NCI-H510A treated with DMSO at 0.1 percent for 48 hours (cell line): ENCODE data around the gene NTN1.

Experiments used
- DNase-seq: peaks from one replicate; lab custom pipeline; 2025; lab: John Stamatoyannopoulos, UW

NTN1 gene

DNA sequence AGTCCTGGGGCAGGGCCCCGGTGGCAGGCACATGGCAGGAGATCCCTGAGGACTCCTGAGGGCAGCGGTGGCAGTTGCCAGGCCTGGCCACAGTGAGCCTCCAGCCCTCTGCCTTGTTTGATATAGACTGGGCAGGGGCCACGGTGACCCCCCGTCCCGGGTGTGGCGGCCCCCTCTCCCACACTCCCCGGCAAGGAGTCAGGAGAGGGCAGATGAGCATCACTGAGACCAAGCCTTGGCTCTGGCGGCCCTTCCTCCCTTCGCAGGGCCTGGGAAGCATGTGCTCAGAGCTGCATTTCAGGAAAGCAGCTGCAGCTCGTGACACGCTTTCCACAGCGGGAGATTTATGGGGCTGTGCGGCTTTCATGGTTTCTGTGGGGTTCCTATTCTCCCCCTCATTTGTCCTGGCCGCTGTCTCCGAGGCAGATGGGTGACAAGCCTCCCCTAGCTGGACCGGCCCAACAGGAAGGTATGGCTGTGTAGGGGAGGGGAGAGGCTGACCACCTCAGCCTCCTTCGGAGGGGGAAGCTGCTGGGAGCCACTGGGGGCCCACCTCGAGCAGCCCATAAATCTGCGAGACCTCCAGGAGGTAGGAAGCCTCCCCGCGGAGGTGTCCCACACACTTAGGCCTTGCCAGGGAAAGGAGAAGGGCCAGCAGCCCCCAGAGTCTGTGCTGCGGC lies 211.4 kb downstream of the NTN1 start:
- no peak for DNase-seq

DNA sequence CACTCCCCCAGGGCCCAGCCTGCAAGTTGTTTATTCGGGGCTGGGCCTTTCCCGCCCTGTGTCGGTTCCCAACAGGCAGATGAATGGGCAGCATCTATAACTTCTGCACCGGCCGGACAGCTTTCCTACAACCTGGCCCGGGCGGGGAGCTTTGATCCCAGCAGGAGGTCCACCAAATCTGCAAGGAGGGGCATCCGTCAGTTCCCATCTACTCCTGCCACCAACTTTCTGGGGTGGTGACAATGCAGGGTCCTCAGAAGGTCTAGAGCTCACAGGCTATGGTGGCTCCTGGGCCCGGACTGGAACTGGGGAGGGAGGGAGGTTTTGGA lies 211.9 kb downstream of the NTN1 start:
- no peak for DNase-seq

DNA sequence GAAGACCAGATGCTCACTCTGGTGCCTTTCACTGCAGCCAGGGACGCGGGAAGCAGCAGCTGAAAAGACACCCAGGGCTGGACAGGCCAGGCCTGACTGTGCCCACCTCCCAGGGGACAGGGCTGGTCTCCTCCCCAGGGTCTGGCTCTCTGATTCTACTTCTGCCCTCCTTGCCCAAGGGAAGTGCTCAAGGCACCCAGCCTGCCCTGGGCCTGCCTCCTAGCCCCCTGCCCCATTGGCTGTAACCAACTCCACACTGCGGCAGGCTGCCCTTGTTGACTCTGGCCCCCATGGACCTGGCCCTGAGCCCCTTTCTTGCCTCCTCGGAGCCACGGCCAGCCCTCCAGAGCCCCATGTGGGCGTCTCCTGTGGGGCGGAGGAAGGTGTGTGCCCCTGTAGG lies 212.5 kb downstream of the NTN1 start:
- no peak for DNase-seq

DNA sequence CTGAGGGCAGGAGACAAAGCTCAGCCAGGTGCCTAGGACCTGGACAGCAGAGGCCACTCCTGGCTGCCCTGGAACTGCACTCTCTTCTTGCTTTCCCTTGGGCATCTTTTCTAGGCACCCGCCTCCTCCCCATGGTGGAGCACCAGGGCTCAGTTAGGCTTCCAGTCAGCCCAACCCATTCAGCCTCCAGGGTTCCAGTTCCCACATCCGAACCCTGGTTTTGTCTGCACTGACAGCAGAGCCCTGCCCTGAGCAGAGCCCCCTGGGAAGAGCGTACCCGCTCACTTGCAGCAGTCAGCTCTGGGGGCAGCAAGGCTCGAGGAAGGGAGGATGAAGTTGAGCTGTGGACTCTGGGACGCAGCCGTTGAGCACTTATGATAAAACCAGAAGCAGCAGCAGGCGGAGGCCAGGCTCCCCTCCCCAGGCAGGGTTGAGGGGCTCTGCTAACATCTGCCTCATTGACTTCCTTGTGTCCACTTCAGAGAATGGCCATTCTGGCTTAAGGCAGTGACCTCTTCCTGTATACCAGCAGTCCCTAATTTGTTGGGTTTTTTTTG lies 213.2 kb downstream of the NTN1 start:
- no peak for DNase-seq

DNA sequence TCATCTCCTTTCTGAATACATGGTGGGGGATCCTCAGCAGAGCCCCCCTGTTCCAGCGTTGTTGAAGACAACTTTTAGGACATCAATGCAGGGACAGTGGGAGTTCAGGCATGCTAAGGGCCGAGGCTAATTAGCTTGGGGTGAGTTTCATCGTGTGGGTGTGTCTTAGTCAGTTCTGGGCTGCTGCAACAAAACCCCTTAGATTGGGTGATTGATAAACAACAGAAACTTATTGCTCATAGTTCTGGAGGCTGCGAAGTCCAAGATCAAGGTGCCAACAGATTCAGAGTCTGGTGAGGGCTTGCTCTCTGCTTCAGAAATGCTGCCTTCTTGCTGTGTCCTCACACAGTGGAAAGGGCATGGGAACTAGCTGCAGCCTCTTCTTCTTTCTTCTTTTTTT lies 214.0 kb downstream of the NTN1 start:
- DNase-seq, result no peak

DNA sequence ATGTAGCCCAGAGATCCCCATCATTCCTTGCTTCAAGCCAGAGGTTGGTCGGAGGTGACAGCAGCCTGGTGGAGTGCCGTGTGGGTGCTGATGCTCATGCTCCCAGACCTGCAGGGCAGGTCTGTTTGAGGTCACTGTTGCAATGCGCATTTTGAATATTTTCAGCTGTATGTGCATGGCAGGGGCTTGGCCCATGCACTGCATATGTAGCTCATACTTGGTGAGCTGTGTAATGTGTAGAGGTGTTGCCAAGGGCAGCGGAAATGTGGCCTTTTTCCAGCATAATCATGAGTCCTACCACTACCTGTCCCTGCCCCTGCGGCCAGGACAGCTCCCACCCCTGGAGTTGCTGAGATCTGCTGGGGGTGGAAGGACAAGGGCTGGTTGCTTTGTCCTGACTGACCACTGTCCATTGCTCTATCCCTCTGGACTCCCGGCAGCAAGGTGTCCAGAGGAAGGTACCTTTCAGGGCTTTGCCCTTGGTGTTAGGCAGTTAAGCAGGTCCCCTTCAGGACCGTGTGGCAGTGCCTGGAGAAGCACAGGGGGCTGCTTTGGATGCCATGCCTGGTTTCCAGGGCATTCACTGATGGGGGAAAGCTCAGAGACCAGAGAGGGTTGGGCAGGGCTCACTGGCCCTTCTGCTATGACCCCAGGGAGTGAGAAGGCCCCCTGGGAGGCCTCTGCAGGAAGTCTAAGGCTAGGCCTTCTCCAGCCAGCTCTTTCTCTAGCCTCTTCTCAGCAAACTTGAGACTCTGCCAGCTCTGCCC lies 215.2 kb downstream of the NTN1 start:
- DNase-seq, result no peak

DNA sequence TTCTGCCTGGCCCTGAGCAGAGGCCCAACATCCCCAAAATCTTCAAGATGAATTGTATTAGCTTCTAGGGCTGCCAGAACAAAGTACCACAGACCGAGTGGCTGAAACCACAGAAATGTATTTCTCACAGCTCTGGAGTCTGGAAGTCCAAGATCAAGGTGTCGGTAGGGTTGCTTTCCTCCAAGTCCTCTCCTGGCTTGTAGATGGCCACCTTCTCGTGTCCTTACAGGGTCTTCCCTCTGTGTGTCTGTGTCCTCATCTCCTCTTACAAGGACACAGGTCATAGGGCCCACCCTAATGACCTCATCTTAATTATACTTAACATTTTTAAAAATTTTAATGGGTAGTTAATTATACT lies 215.7 kb downstream of the NTN1 start:
- DNase-seq, result no peak

DNA sequence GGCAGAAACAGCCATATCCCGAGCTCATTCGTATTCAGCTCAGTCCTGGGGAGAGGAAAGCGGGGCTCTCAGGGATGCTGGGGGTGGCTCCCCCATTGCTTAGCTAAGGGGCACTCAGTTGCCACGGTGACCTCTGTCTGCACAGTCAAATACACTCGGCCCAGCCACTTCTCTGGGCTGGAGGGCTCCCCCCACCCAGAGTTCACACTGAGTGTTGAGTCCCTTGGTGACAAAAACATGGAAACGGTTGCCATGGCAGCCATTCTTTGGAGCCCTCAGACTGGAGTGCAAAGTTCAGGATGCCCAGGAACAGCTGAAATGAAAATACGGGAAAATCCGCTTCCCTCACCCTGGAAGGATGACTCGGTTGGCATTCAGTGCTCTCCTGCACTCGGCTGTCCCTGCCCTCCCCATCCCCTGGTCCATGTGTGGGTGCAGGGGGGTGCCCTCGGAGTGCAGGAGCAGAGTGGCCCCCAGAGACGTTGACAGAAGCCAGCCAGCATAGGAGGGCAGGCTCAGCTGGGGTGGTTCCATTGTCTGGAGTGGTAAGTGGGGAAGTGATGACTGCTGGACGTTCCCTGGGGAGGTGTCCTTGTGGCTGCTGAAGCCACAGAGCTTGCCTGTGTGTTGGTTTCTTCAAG lies 216.5 kb downstream of the NTN1 start:
- no peak for DNase-seq

DNA sequence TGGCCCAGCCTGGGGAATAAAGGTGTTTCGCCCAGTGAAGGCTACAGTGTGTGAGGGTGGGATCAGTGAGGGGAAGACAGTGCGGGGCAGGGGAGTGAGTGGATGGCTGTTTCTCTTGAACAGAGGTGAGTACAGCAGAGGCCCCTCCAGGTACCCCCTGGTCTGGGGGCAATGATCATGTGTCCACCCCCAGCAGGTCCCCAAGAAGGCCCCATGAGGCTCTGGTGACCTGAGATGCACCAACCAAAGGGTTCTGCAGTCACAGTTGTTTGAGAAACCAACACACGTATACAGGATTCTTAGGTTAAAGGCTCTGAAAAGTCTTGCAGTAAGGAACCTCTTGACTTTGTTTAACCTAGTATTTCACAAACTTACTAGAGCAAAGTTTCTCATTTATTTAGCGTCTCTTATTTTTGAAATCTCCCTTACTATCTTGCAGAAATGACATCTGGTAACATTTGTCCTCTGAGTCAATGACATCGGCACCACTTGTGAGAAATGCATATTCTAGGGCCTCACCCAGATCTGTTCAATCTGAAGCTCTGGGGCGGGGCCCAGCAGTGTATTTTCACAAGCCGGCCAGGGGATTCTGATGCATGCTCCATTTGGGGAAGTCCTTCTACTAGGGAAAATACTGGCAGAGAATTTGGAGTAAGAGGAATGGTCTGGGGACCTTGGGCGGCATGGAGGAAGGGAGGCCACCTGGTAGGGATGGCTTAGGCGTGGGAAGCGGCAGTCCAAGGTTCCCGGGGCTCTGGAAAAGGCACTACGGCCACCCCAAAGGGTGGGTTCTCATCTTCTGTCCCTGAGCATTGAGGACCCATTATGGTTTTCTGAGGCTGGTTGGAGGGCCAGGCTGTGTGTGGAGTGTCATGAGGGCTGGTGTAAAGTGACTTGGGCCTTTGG lies 217.3 kb downstream of the NTN1 start:
- DNase-seq, result no peak

DNA sequence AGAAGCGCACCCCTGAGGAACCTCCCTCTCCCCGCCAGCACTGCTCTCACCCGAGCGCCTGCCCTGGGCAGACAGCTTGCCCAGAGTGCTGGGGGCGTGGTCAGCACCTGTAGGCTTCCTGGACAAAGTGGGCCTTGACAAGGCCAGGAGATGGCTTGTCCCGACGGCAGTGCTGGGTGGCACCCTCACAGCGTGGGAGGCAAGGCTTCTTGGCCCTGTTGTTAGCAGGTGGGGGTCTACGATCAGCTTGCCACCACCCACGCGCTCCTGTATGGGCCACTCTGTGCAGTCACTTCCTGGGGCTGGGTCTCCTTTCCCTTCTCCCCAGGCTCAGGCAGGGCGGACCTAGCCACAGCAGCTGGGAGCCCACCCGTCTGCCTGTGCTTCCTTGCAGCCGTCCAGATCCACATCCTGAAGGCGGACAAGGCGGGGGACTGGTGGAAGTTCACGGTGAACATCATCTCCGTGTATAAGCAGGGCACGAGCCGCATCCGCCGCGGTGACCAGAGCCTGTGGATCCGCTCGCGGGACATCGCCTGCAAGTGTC lies 218.0 kb downstream of the NTN1 start:
- DNase-seq, result no peak

DNA sequence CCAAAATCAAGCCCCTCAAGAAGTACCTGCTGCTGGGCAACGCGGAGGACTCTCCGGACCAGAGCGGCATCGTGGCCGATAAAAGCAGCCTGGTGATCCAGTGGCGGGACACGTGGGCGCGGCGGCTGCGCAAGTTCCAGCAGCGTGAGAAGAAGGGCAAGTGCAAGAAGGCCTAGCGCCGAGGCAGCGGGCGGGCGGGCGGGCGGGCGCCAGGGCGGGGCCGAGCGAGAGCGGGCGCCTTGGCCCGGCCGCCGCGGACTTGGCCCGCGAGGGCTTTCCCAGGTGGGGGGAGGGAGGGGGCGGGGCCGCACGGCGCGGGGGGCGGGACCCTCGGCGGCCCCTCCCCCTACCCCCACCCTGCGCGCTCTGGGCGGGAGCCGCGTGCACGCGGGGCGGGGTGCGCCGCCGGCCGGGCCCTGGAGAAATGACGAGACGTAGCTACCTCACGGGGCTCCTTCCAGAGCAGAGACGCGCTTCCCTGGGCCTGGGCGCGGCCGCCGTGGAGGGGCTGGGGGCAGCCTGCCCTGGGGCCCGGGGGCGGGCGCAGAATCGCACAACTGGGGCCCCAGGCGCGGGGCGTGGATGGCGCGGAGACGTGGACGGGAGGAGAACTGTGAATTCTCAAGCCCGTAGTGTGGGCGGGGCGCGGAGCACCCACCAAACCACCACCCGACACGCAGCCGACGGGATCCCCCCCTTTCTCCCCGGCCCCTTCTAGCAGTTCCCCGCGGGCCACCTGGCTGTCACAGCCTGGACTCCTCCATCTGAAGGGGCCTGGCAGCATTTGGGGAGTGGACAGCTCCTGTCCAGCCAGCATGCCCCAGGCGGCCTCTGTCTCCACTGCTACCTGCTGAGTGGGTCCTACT lies 218.7 kb downstream of the NTN1 start:
- no peak for DNase-seq

DNA sequence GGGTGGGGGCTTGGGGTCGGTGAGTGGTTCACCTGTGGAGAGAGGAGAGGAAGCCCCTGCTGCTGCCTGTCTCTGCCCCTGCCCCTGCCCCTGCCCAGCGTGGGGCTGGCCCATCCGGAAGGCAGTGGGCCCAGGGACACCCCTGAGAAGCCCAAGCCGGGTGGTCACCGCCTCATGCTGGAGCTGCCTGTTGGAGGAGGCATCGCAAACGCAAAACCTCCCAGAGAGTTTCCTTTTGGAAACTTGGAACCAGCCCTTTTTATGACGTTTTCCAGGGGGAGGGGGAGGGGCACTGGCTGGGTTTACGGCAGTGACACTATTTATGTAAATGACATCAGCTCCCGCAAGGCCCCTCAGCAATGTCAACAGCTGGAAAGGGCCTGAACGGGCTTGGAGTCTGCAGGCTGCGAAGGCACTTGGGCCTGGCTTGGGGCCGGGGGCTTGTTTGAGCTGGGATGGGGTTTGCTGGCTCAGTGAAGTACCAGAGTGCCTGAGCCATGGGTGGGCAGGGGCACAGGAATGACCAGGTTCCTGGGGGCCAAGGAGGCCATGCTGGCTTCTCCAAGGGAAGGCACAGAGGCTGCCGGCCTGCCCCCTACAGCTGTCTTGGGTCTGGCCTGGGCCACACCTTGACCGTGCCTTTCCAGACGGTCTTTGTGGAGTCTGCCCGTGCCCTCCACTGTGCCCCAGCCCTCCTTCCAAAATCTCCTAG lies 219.5 kb downstream of the NTN1 start:
- peak; percentile 3 for DNase-seq

DNA sequence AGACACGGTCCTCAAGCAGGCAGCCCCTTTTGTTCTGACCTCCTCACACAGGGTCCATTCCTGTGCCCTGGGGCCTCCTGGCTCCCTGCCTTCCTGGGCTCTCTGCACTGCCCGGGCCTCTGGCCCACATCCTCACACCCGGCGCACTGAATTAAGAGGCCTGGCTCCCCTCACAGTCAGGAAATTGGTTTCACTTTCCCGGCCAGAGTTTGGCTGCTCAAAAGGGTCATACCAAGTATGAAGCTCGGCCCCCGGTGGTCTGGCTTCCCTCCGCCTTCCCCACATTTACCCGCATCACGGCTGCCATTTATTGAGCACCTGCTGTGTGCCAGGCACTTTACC lies 220.0 kb downstream of the NTN1 start:
- DNase-seq, result no peak

DNA sequence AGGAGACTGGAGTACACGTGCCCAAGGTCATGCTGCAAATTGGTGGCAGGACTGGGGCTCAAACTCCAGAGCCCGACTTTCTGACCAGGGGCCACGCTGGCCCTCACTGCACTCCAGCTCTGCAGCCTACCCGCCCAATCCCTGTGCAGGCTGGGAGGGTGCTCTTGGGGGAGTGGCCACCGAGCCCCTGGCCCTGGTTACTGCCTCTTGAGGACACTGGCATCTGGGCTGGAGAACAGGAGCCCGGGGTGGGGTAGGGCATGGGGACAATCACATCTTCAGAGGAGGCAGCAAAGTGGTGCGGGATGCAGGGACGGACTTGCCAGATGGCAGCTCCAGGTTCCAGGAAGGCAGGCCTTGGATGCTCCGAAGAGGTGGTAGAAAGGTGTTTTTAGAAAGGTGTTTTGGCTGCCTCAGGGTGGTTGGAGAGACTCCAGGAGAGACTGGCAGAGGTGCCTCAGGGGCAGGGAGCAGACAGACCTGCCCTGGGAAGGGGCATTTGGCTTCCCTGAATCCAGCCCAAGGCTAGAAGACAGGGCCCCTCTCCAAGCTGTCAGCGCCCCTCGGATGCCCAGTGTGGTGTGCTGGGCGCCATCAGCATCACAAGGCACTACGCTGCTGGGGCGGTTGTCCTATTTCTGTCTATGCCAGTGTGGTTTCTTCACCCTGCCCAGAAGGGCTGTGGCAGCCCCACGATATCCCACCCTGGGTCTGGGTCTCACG lies 220.6 kb downstream of the NTN1 start:
- DNase-seq, result no peak

DNA sequence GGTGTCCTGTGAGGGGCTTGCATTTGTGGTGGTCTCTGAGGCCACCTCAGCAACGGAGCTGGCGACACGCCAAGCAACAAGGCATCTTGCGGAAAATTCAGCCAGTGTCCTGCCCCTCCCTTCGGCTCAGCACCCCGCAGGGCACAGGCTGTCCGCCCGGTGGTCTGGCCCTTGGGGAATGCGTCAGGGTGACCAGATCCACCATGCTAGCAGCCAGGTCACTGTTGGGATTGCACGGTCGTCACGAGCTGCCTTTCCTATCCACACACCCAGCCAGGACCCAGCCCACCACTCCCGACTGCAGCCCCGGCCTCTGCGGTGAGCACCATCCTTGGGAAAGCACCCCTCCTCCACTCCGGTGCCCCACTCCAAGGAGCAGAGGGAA lies 221.2 kb downstream of the NTN1 start:
- no peak for DNase-seq

DNA sequence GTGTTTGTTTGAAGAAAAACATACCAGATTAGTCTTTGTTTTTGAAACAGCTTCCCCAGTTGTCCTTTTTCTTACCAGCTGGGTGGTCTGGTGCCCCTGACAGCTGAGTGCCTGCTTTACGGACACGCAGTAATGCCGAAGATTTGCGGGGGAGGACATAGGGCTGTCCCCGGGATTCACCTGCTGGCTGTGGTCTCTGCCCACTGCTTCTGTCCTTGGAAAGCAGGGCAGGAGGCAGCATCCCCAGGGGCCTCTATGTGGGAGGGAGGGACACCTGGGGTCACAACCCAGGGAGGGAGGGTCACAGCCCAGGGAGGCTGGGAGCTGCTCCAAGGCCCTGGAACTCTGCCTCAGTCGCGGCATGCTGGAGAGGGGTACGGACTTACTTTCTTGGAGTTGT lies 221.7 kb downstream of the NTN1 start:
- no peak for DNase-seq

DNA sequence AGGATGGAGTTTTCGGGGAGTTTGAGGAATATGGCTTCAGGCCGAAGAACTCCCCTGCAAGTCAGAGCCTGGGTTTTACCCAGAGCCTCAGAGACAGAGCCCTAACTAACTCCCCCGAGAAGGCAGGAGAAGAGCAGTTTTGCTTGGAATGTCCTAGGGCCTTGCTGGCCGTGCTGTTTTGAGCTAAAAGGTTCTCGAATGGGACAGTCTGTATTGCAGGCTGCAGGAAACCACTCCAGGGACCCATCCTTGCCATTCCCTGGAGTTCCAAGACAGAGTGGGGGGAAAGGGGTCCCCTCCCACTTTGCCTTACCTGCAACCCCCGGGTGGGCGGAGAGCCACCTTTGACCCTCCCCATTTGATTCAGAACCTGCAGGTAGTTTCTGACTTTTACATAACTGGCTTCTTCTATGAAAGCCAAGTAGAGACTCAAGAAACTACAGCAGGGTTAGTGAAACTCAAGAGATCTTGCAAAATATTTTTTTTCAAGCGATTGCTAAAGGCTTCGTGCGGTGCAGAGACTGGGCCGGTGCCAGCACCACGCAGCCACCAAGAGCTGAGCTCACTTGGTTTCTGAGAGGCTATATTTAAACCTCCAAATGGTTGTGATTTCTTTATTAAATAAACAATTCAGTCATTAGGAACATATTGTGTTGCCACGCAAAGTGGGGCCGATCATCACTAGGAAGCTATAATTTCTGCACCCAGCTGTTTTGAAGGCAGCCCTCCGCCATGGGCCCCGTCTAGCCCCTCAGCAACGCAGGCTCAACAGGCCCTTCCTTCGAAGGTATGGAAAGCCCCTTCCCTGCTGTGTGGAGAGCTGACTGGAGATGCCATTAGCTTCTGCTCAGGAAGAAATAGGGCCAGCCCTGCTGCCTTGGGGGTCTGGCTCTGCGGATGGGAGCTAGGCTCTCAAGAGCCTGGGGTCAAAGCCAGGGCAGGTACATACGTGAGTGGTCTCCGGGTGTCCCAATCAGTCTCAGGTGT lies 223.0 kb downstream of the NTN1 start:
- no peak for DNase-seq

DNA sequence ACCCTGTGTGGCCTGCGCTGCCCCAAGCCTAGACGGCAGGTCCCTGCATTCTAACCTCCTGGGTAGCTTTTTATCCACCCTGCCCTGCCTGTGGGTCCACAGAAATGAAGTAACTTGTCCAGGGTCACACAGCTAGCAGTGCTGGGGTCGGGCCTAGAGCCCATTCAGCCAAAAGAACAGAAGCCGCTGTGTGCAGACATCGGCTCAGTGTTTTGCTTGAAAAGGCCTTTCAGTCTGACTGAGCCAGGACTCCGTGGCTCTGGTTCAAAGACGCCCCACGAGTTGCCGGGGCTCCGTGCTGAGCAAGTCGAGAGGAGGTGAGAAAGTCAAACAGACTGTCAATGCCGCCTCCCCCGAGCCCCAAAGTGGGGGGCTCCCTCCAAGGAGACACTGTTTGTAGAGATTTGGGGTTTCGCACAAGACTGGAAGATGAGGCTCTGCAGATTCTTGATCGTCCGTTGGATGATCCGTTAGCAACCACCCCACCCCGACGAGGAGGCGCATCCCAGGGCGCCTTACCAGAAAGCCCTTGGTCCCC lies 226.2 kb downstream of the NTN1 start:
- DNase-seq, result no peak
